HEK293 (cell line): ENCODE measurements around the gene SHTN1.

Source experiments
- CTCF ChIA-PET: fragments of 350-600 bp; formaldehyde crosslinking; extraction: SDS; loops from one replicate; lab custom pipeline; 2021; ENCODE audit warnings: antibody characterized with exemption; lab: Yijun Ruan, JAX
- POLR2A ChIA-PET: fragments of 300-600 bp; formaldehyde crosslinking; extraction: SDS; loops from one replicate; lab custom pipeline; 2020; ENCODE audit warnings: antibody characterized with exemption, inconsistent platforms; lab: Yijun Ruan, JAX
- H3K27ac ChIP-seq: fragments of 200-500 bp; sonication (Bioruptor generic); 2 replicates; pipeline ENCODE4 v1.5.1; 2014; ENCODE audit warnings: low read depth, low read length, control low read depth, inconsistent platforms; ENCODE audit errors: extremely low read depth
- H3K36me3 ChIP-seq, 2 experiments: fragments of 200-500 bp in 1 of 2; sonication (Bioruptor generic) in 1 of 2; 1 replicate in 1 of 2; 2 replicates in 1 of 2; pipeline ENCODE4 v1.5.1; 2014 to 2017; ENCODE audit warnings: inconsistent platforms in 2 of 2, low read length in 2 of 2; ENCODE audit not compliant: control insufficient read depth in 2 of 2, insufficient read depth in 1 of 2
- H3K4me1 ChIP-seq: fragments of 200-500 bp; sonication (Bioruptor generic); 2 replicates; pipeline ENCODE4 v1.5.1; 2014; ENCODE audit warnings: mild to moderate bottlenecking, low read length, inconsistent platforms; ENCODE audit not compliant: control insufficient read depth, insufficient read depth
- H3K4me3 ChIP-seq: 2 replicates; pipeline ENCODE4 v1.5.1; 2011; ENCODE audit warnings: low read depth, mild to moderate bottlenecking, control low read depth, low read length, moderate library complexity
- H3K9me3 ChIP-seq: fragments of 200-500 bp; sonication (Bioruptor generic); 2 replicates; pipeline ENCODE4 v1.5.1; 2014; ENCODE audit warnings: low read depth, low read length, inconsistent platforms; ENCODE audit not compliant: control insufficient read depth, insufficient read depth
- EGR2 ChIP-seq: fragments of 450-650 bp; formaldehyde crosslinking; IDR thresholded peaks from 2 replicates; pipeline ENCODE4 v1.5.1; 2016; ENCODE audit warnings: low read depth, missing biosample characterization, missing genetic modification characterization
- GLI4 ChIP-seq: fragments of 450-650 bp; formaldehyde crosslinking; IDR thresholded peaks from 2 replicates; pipeline ENCODE4 v1.5.1; 2016; ENCODE audit warnings: missing biosample characterization, missing genetic modification characterization
- INSM2 ChIP-seq: fragments of 450-650 bp; formaldehyde crosslinking; IDR thresholded peaks from 2 replicates; pipeline ENCODE4 v1.5.1; 2016; ENCODE audit warnings: missing biosample characterization, missing genetic modification characterization
- PRDM1 ChIP-seq: fragments of 450-650 bp; formaldehyde crosslinking; IDR thresholded peaks from 2 replicates; pipeline ENCODE4; 2016; ENCODE audit warnings: missing biosample characterization, missing genetic modification characterization
- REPIN1 ChIP-seq: fragments of 450-650 bp; formaldehyde crosslinking; IDR thresholded peaks from 2 replicates; pipeline ENCODE4 v1.5.1; 2017; ENCODE audit warnings: missing biosample characterization, missing genetic modification characterization, low read depth
- SALL2 ChIP-seq: fragments of 450-650 bp; formaldehyde crosslinking; IDR thresholded peaks from 2 replicates; pipeline ENCODE4 v1.5.0; 2017; ENCODE audit warnings: missing biosample characterization, mild to moderate bottlenecking, missing genetic modification characterization, borderline replicate concordance
- SCRT2 ChIP-seq: fragments of 450-650 bp; formaldehyde crosslinking; IDR thresholded peaks from 2 replicates; pipeline ENCODE4 v1.5.1; 2016; ENCODE audit warnings: missing biosample characterization, missing genetic modification characterization
- SP7 ChIP-seq: fragments of 450-650 bp; formaldehyde crosslinking; IDR thresholded peaks from 2 replicates; pipeline ENCODE4 v1.5.1; 2016; ENCODE audit warnings: missing biosample characterization, missing genetic modification characterization
- TRIM28 ChIP-seq: IDR thresholded peaks from 2 replicates; pipeline ENCODE4 v1.6.1; 2011; ENCODE audit warnings: low read length, control low read depth, borderline replicate concordance
- TSHZ1 ChIP-seq: fragments of 450-650 bp; formaldehyde crosslinking; IDR thresholded peaks from 2 replicates; pipeline ENCODE4 v1.5.1; 2016; ENCODE audit warnings: missing biosample characterization, missing genetic modification characterization, borderline replicate concordance
- ZBTB17 ChIP-seq: fragments of 450-650 bp; formaldehyde crosslinking; IDR thresholded peaks from 2 replicates; pipeline ENCODE4 v1.5.1; 2016; ENCODE audit warnings: missing biosample characterization, missing genetic modification characterization
- ZNF132 ChIP-seq: fragments of 450-650 bp; formaldehyde crosslinking; IDR thresholded peaks from 2 replicates; pipeline ENCODE4 v1.5.1; 2017; ENCODE audit warnings: missing biosample characterization, missing genetic modification characterization, borderline replicate concordance
- ZNF133 ChIP-seq: fragments of 450-650 bp; formaldehyde crosslinking; IDR thresholded peaks from 2 replicates; pipeline ENCODE4 v1.5.1; 2016; ENCODE audit warnings: missing biosample characterization, missing genetic modification characterization
- ZNF169 ChIP-seq: fragments of 450-650 bp; formaldehyde crosslinking; IDR thresholded peaks from 2 replicates; pipeline ENCODE4 v1.5.1; 2016; ENCODE audit warnings: missing biosample characterization, missing genetic modification characterization
- ZNF2 ChIP-seq: fragments of 450-650 bp; formaldehyde crosslinking; IDR thresholded peaks from 2 replicates; pipeline ENCODE4 v1.5.1; 2016; ENCODE audit warnings: missing biosample characterization, missing genetic modification characterization
- ZNF221 ChIP-seq: fragments of 450-650 bp; formaldehyde crosslinking; IDR thresholded peaks from 2 replicates; pipeline ENCODE4 v1.5.1; 2017; ENCODE audit warnings: missing biosample characterization, missing genetic modification characterization, borderline replicate concordance
- ZNF302 ChIP-seq: fragments of 450-650 bp; formaldehyde crosslinking; IDR thresholded peaks from 2 replicates; pipeline ENCODE4 v1.5.1; 2016; ENCODE audit warnings: missing biosample characterization, missing genetic modification characterization, low read depth
- ZNF362 ChIP-seq: fragments of 450-650 bp; formaldehyde crosslinking; IDR thresholded peaks from 2 replicates; pipeline ENCODE4 v1.5.1; 2016; ENCODE audit warnings: missing biosample characterization, missing genetic modification characterization
- ZNF398 ChIP-seq: fragments of 450-650 bp; formaldehyde crosslinking; IDR thresholded peaks from 2 replicates; pipeline ENCODE4 v1.5.1; 2017; ENCODE audit warnings: missing biosample characterization, missing genetic modification characterization
- ZNF423 ChIP-seq: fragments of 450-650 bp; formaldehyde crosslinking; IDR thresholded peaks from 2 replicates; pipeline ENCODE4 v1.5.1; 2016; ENCODE audit warnings: missing biosample characterization, missing genetic modification characterization
- ZNF600 ChIP-seq: fragments of 450-650 bp; formaldehyde crosslinking; IDR thresholded peaks from 2 replicates; pipeline ENCODE4 v1.5.1; 2016; ENCODE audit warnings: missing biosample characterization, missing genetic modification characterization
- ZNF658 ChIP-seq: fragments of 450-650 bp; formaldehyde crosslinking; IDR thresholded peaks from 2 replicates; pipeline ENCODE4; 2016; ENCODE audit warnings: missing biosample characterization, missing genetic modification characterization
- ZNF660 ChIP-seq: fragments of 450-650 bp; IDR thresholded peaks from 2 replicates; pipeline ENCODE4 v1.5.1; 2018; ENCODE audit warnings: missing biosample characterization, mild to moderate bottlenecking, missing genetic modification characterization
- ZNF677 ChIP-seq: fragments of 450-650 bp; IDR thresholded peaks from 2 replicates; pipeline ENCODE4 v1.5.0; 2018; ENCODE audit warnings: missing biosample characterization, mild to moderate bottlenecking, missing genetic modification characterization, moderate library complexity
- ZSCAN30 ChIP-seq: fragments of 450-650 bp; IDR thresholded peaks from 2 replicates; pipeline ENCODE4 v1.5.1; 2018; ENCODE audit warnings: missing biosample characterization, mild to moderate bottlenecking, missing genetic modification characterization, moderate library complexity

Gene SHTN1

GRCh38 chr10:116891208-116891607 lies 113.8 kb downstream of the SHTN1 start (continued):
- TF ChIP-seq ZNF677, result no peak
- no peak for TF ChIP-seq SCRT2 (tag by site-specific recombination)
- TF ChIP-seq ZNF133 (tag by site-specific recombination), result no peak
- TF ChIP-seq ZSCAN30, result peak; percentile 49; the same call in 1 of the 2 replicates
- no peak for TF ChIP-seq ZNF658 (tag by site-specific recombination)
- TF ChIP-seq INSM2 (tag by site-specific recombination), result peak; percentile 31; the same call in 1 of the 2 replicates

GRCh38 chr10:116889066-116889465 lies 115.9 kb downstream of the SHTN1 start:
- POLR2A ChIA-PET, result interaction anchor here (1.3 kb wide), 1 partner anchor 115 kb away, joined by 4 read pairs; the partner anchor contains the start of gene SHTN1
- Histone ChIP-seq H3K4me1 (peaks cover 23% of the 10 kb centered on the region; the same call in 1 of the 2 replicates), H3K27ac (no peak overlapping the region), H3K36me3 (peaks cover 0 to 6% of the 10 kb centered on the region in 2 experiments; a peak in 1 of 3 replicates), H3K9me3 (no peaks in the 10 kb centered on the region), H3K4me3 (no peak overlapping the region)
- CTCF ChIA-PET, result interaction anchor here (0.8 to 1.8 kb wide), 4 partner anchors 15 to 286 kb away, joined by 3 to 5 read pairs (median 4); no protein-coding TSS in a partner anchor
- peak; percentile 25; the same call in 1 of the 2 replicates for TF ChIP-seq ZBTB17 (tag by site-specific recombination)
- no peak for TF ChIP-seq GLI4 (tag by site-specific recombination)

- peaks cover 0 to 10% of the 10 kb centered on the region in 2 experiments; a peak in 1 of 3 replicates for H3K36me3 ChIP-seq
- no peak overlapping the region for H3K27ac ChIP-seq
- peaks cover 21% of the 10 kb centered on the region; the same call in 1 of the 2 replicates for H3K4me1 ChIP-seq
- ChIA-PET CTCF (interaction anchor here (0.6 to 1.0 kb wide), 5 partner anchors 15 to 286 kb away, joined by 3 to 4 read pairs (median 3); no protein-coding TSS in a partner anchor), POLR2A (interaction anchor here (1.3 kb wide), 1 partner anchor 116 kb away, joined by 4 read pairs; the partner anchor contains the start of gene SHTN1)
- H3K9me3 ChIP-seq, result no peaks in the 10 kb centered on the region
- H3K4me3 ChIP-seq, result no peak overlapping the region
- no peak for TF ChIP-seq ZNF169
- peak; percentile 59 for TF ChIP-seq PRDM1 (tag by site-specific recombination)
- 0 out of 2 replicates have a peak, but pooled peaks have one; percentile 31 for TF ChIP-seq ZNF362
- no peak for TF ChIP-seq ZNF600 (tag by site-specific recombination)
- TF ChIP-seq ZNF132, result no peak
- TF ChIP-seq TSHZ1 (tag by site-specific recombination), result no peak
- no peak for TF ChIP-seq TRIM28
- TF ChIP-seq ZNF398, result no peak
- no peak for TF ChIP-seq ZNF221
- 0 out of 2 replicates have a peak, but pooled peaks have one; percentile 28 for TF ChIP-seq ZNF660
- no peak for TF ChIP-seq ZNF2 (tag by site-specific recombination)
- peak; percentile 10; the same call in 1 of the 2 replicates for TF ChIP-seq EGR2
- peak; percentile 45; the same call in 1 of the 2 replicates for TF ChIP-seq SP7 (tag by site-specific recombination)
- no peak for TF ChIP-seq ZNF423 (tag by site-specific recombination)
- no peak for TF ChIP-seq REPIN1
- TF ChIP-seq SALL2, result no peak
- no peak for TF ChIP-seq SCRT2 (tag by site-specific recombination)
- no peak for TF ChIP-seq ZNF302 (tag by site-specific recombination)
Observed at GRCh38 chr10:116888380-116889055, 116.5 kb downstream of the SHTN1 start.
